SKM-1 treated with dmso at 0.1 percent for 144 hours (cell line): ENCODE measurements around the gene PKD2L1.
A peak's percentile ranks its signal among the peaks of the same experiment; 100 is the strongest.
"Not testable (repeated sequence)": the region's sequence is repeated elsewhere in the genome, so short reads cannot be mapped to it uniquely, and the experiment has no call there.

Source experiments
- DNase-seq: peaks from one replicate; lab custom pipeline; 2025; ENCODE audit not compliant: unreplicated experiment; lab: John Stamatoyannopoulos, UW

Gene PKD2L1

DNA sequence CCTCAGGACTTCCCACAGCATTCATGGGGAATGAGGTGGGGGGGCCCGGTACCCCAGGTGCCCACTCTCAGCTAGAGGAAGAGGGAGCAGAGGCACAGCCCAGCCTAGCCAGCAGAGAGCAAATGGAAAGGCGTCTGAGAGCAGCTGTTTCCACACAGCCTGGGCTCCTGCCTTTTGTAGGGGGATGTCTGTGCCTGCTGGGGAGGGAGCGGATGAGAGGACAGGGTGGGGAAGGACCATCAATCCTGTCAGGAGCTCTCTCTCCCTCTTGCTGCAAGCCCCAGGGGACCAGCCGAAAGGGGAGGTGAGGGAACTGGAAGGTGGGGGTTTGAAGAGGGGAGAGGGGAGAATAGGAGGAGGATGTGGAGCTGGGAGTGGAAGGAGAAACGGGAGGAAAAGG, at the start of gene PKD2L1:
Gene PKD2L1, minus strand, starts transcription at position 150 of the 400 bp plus-strand sequence. Its CDS starts 125 bp downstream, at position 25.
- no peak for DNase-seq

DNA sequence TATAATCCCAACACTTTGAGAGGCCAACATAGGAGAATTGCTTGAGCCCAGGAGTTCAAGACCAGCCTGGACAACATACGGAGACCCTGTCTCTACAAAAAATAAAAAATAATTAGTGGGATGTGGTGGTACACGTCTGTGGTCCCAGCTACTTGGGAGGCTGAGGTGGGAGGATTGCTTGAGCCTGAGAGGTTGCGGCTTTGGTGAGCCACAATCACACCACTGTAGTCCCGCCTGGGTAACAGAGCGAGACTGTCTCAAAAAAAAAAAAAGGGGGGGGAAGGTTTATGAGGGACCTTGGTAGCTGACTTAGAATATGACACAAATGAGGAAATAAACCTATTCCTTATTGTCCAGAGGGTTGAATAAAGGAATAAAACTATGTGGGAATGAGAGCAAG, 47.8 kb upstream of the PKD2L1 start:
- no peak for DNase-seq

DNA sequence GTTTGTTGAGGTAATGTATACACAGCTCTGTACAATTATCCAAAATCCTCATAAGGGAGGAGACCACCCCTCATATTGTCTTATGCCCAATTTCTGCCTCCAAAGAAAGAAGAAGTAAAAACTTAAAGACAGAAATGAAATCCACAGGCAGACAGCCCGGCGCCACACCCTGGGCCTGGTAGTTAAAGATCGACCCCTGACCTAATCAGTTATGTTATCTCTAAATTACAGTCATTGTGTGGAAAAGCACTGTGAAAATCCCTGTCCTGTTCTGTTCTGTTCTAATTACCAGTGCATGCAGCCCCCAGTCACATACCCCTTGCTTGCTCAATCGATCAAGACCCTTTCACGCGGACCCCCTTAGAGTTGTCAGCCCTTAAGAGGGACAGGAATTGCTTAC, 46.6 kb upstream of the PKD2L1 start:
- DNase-seq, result not testable (repeated sequence)

DNA sequence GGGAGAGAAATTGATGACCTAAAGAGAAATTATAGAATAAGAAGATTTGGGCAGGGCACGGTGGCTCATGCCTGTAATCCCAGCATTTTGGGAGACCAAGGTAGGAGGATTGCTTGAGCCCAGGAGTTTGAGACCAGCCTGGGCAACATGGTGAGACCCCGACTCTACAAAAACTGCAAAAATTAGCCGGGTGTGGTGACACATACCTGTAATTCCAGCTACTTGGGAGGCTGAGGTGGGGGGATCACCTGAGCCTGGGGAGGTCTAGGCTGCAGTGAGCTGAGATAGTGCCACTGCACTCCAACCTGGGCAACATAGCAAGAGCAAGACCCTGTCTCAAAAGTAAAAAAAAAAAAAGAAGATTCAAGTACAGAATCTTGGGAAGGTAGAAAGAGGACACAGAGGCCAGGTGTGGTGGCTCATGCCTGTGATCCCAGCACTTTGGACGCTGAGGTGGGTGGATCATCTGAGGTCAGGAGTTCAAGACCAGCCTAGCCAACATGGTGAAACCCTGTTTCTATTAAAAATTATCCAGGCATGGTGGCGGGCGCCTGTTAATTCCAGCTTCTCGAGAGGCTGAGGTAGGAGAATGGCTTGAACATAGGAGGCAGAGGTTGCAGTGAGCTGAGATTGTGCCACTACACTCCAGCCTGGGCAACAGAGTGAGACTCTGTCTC, 44.8 kb upstream of the PKD2L1 start:
- not testable (repeated sequence) for DNase-seq

DNA sequence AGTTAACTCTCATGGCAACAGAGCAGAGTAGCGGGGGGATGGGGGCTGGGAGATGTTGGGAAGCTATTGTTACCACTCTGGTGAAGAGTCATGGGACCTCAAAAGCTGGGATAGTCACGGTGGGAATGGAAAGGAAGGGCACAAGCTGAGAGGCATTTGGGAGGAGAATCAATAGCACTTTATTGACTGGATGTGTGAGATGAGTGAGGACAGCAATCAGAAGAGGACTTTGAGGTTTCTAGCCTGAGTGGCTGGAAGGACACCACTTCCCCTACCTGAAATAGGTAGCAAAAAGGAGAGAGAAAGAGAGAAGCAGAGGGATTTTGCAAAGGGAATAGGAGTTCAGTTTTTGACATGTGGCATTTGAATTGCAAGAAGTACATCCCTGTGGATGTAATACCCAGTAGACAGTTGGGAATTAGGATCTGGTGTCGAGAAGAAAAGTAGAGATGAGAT, 44.2 kb upstream of the PKD2L1 start:
- no peak for DNase-seq

DNA sequence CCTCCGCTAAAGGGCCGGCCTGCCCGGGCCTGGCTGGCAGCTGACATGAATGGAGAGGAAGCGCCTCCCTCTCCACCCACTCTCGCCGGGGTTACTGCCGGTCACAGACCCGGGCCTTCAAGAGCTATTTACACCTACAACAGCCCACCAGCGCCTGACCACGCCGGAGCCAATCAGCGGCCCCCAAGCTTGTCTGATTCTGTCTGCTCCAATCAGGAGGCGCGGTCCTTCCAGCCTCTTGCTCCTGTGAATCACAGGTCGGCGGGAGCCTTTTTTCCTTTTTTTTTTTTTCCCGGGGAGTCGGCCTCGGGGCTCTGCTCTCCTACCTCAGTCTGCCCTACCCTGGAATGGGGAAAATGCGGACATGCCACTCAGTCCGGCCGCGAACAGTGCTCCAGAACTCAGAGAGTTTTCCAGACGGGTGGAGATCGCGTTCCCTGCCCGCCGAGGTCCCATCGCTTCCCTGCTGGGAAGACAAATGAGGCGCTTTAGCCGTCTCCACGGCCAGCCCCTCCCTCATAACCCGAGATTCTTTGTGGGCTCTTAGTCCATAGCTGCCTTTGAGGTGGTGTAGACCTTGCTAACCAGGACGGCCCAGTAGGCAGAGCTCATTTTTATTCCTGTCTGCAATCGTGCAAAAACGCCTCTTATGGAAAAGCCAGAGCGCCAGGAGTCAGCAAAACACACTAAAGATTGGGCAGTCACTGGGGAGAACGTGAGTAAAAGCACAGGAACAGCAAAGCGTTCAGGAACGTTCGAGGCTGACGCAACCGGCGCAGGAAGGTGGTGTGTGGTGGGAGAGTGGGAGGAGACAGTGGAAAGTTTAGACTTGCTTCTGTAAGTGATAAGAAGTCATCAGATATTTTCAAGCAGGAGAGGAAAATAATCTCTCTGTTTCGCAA, 43.5 kb upstream of the PKD2L1 start:
- peak; percentile 90 for DNase-seq

DNA sequence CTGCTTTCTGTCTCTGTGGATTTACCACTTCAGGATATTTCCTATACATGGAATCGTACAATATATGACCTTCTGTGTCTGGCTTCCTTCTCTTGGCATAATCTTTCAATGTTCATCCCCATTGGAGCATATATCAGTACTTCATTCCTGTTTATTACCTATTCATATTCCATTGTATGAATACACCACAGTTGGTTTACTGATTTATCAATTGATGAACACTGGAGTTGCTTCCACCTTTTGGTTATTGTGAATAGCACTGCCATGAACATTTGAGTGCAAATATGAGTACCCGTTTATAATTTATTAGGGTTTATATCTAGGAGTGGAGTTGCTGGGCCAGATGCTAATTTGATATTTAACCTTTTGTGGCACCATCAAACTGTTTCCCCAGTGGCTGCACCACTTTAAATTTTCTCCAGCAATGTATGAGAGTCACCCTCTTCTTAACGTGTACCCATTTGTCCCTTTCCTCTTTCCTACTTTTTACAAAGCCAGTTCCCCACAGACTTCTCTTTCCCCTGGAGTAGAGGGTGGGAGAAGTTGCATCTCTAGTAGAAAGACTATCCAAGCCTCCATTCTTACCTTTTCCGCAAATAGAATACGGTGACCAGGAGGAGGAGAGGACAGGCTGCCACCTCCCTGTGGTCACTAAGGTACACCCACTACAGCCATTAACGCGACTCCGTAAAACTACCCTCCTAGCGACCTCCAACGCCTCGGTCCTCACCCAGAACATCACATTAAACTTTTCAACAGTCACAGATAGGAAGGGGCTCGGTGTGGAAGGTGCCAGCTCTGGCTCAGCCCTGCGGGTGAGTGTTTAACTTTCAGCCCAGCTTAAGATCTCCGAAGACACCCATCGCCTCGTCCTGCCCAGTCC, 42.6 kb upstream of the PKD2L1 start:
- DNase-seq, result no peak

DNA sequence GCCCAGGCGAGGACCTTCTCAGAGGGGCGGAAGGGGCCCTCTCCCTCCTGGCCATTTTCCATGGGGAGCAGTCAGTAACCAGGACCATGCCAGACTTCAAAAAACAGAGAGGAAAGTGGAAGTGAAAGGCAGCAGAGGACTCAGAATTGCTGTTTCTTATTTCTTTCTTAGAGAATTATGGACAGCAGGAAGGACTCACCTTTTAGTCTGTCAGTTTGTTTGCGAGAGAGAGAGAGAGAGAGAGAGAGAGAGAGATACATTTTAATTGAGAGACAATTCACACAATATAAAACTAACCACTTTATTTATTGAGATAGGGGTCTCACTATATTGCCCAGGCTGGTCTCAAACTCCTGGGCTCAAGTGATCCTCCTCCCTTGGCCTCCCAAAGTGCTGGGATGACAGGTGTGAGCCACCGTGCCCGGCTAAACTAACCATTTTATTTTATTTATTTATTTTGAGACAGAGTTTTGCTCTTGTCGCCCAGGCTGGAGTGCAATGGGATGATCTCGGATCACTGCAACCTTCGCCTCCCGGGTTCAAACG, 41.5 kb upstream of the PKD2L1 start:
- DNase-seq, result no peak

DNA sequence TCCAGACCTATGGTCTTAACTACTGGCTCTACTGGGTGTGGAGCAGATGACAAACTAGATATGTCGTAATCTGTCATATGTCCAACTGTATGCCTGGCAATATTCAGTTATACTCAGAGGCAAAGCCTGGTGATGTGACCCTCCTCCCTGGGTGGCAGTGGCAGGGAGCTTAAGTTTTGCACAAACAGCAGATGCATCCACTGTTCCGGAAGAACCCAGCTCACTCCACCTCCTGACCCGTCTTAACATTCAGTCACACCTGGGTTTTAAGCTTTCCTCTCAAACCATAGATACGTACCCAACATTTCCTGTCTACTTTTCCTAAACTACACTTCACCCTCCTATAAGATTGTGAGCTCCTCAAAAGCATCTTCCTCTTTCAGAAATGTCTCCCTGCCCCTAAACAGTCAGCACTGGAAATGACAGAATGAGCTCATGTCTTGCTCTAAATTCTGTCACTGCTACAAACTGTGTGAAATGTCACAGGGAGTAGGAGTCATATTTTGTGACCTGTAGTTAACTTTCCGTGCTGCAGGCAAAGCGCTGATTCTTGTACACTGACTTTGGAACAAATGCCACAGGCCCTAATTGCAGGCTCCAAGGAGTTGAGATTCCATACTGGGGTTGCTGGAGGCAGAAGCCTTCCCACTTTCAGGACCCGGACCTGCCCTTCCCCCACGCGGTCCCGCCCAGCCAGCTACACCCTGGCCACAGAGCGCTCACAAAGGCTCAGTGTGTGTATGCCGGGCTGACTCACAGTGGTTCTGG, 40.9 kb upstream of the PKD2L1 start:
- DNase-seq, result peak; percentile 72

DNA sequence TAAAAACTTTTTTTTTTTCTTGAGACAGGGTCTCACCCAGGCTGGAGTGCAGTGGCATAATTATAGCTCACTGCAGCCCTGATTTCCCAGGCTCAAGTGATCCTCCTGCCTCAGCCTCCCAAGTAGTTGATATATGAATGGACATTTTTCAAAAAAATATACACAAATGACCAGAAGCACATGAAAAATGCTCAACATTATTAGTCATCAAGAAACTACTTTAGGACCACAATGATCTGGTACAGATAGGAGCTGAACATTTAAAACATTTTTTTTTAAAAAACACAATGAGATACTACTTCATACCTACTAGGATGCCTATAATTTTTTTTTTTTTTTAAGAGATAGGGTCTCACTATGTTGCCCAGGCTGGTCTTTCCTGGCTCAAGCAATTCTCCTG, 38.7 kb upstream of the PKD2L1 start:
- no peak for DNase-seq

DNA sequence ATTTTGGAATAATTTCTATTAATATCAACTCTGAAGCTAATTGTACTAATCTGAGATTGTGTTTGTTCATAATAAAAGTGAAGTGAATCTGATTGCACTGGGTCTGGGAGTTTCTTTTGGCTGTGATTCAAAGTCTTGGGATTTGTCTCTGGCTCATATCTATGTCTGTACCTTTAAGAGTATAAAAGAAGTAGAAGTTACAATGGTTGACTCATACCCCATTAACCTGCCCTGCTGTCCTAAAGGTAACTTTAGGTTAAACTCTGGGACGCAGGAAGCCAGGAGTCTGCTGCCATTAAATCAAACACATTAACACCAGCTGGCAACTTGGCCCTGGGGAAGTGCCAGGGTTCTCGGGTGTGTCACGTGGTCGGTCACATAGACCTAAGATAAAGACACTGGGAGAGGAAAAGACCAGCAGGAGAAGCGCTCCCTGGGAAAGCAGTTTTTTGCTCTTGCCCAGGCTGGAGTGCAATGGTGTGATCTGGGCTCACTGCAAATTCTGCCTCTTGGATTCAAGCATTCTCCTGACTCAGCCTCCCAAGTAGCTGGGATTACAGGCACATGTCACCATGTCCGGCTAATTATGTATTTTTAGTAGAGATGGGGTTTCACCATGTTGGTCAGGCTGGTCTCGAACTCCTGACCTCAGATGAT, 34.8 kb upstream of the PKD2L1 start:
- no peak for DNase-seq

DNA sequence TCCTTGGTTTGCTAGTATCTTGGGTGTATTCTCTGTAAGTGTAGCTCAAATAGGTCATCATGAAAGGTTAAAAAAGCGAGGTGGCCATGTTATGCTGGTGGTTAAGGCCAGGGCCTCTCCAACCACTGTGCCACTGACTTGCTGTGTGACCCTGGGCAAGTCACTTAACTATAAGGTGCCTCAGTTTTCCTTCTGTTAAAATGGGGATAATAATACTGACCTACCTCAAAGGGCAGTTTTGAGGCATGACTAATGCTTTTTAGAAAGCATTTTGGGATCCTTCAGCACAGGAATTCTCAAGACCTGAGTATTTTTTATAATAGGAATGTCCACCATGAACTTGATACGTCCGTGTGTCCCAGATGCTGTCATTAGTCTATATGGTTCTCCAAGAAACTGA, 34.1 kb upstream of the PKD2L1 start:
- no peak for DNase-seq

DNA sequence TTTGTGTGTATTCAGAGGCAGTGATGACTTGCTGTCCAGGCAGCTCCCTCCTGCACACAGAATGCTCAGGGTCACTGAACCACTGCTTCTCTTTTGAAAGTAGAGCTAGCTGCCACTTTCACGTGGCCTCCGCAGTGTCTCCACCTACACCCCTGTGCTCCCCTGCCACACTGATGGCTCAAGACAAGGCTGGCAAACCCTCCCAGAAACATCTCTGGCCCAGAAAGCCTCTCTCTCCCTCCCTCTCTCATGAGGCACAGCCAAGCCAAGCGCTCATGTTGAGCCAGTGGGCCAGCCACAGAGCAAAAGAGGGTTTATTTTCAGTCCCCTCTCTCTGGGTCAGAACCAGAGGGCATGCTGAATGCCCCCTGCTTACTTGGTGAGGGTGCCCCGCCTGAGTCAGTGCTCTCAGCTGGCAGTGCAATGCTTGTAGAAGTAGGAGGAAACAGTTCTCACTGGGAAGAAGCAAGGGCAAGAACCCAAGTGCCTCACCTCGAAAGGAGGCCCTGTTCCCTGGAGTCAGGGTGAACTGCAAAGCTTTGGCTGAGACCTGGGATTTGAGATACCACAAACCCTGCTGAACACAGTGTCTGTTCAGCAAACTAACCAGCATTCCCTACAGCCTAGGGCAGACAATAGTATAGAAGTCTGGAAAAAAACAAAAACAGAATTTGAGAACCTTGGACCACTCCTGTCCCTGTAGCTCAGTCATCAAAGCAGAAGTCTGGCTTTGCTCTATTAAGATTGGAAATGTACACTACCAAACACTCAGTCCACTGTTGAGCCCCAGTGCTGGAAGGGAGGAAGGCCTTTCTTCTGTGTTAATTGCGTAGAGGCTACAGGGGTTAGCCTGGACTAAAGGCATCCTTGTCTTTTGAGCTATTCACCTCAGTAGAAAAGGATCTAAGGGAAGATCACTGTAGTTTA, 32.8 kb upstream of the PKD2L1 start:
- no peak for DNase-seq

DNA sequence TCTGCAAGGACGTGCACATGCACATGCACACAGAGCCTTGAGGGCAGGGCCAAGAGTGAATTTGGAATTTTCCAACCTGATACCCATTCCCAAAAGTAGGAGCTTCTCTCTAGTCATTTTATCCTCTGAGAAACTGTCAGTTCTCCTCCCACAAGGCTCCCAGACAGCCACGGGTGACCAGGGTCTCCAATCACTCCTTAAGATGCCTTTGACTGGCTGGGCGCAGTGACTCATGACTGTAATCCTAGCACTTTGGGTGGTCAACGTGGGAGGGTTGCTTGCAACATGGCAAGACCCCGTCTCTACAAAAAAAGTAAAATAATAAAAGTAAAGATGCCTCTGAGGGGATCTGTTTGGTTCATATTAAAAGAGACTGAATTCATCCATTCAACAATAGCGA, 30.2 kb upstream of the PKD2L1 start:
- DNase-seq, result no peak

DNA sequence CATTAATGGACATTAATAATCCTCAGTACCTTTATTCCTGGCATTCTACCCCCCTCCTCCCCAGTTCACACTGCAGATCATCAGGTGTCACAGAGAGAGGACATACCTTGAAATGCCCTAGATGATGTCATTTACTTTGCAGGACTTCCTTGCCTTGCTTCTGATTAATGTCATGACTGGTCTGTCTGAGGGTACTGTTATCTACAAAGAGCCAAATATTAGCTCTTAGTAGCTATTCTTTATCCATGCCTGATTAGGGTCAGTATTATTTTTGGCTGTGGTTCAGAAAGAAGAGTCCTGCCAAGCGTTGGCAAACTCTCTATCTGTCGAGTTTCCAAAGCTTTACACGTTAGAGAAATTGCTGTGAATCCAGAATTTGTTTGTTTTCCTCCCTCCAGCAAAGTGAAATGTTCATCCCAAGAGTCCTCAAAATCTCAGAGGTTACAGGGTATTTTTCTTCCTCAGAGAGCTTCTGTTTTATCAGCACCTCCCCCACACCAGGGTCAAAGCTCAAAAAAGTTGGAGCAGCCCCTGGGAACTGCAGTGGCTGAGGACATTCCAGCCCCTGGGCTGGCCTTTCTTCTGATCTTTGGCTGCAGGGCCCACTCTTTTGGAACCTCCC, 29.6 kb upstream of the PKD2L1 start:
- DNase-seq, result no peak

DNA sequence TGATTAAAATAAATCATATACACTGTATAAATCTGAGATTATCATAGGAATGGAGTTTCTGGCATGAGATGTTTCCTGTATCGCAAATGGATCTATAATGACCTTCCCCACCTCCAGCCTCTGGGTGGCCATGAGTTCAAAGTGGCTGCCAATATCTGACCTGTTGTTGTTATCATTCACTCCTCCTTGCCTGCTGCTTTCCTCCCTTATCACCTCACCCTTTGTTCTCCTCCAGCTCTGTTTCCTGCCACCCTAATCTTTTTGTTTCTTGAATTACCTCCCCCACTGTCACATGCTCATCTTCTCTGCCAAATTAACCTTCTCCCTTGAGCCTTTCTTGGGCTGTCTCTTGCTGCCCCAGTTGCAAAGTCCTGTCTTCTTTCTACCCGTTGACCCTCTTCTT, 29.0 kb upstream of the PKD2L1 start:
- DNase-seq, result no peak

DNA sequence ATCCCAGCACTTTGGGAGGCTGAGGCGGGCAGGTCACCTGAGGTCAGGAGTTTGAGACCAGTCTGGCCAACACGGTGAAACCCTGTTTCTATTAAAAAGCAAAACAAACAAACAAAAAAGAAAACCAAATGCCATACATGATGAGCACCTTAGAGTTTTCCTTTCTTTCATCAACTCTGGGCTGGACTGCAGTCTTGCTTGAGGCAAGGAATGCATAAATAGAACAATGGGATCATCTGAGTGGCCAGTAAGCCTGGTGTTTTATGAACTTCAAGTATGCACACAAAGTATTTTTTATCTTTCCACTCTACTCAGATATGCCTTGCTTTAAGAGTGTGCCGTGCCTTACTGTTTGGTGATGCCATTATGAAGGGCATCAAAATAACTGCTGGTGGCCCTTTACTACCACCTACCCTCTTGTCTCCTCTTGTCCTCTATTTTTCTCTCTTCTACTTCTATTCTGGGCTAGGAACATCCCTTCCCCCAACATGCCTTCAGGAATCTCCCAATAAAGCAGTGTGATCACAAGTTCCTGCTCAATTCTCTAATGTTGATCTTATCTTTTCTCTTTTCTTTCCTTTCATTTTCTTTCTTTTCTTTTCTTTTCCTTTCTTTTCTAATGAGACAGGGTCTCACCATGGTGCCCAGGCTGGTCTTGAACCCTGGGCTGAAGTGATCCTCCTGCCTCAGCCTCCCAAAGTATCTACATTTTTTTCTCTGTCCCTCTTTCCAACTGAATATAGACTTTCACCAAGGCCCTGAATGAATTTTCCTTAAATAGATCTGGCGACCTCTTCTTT, 27.2 kb upstream of the PKD2L1 start:
- DNase-seq, result no peak
